22Rv1 (cell line): ENCODE measurements around the gene P2RX2.

ENCODE experiments used
- CTCF ChIP-seq: fragments of 450-650 bp; IDR thresholded peaks from 2 replicates; pipeline ENCODE4 v1.5.1; 2017; ENCODE audit warnings: mild to moderate bottlenecking
- ZFX ChIP-seq: fragments of 450-650 bp; IDR thresholded peaks from 2 replicates; pipeline ENCODE4 v1.6.1; 2017; ENCODE audit warnings: antibody characterized with exemption, borderline replicate concordance

- TF ChIP-seq CTCF (no peak), ZFX (no peak)
Measured at GRCh38 chr12:132610866-132611602, 7.5 kb upstream of the P2RX2 start.
